Colonic mucosa (tissue), 4 donors: Measurements from ENCODE around the gene CNIH2. TPM values are rescaled to one million over a fixed set of nuclear protein-coding genes. Genes with fewer than 3 reads are reported as not detected.
"Not testable (repeated sequence)": the region's sequence is repeated elsewhere in the genome, so short reads cannot be mapped to it uniquely, and the experiment has no call there.

ENCODE experiments used
- DNase-seq: peaks from one replicate; pipeline ENCODE4 v3.0.0-alpha.2; 2020
- H3K27ac ChIP-seq: fragments of 200-600 bp; one replicate; pipeline ENCODE4 v1.8.0; 2021
- H3K27me3 ChIP-seq: fragments of 200-600 bp; one replicate; pipeline ENCODE4 v1.8.0; 2021
- H3K36me3 ChIP-seq: fragments of 200-600 bp; one replicate; pipeline ENCODE4 v1.8.0; 2021
- H3K4me1 ChIP-seq: fragments of 200-600 bp; one replicate; pipeline ENCODE4 v1.8.0; 2021; ENCODE audit warnings: mild to moderate bottlenecking
- H3K4me3 ChIP-seq: fragments of 200-600 bp; one replicate; pipeline ENCODE4 v1.8.0; 2021
- H3K9ac ChIP-seq, 2 donors: one replicate each; pipeline ENCODE4 v1.7.0; 2013; ENCODE audit warnings: control low read depth in 2 of 2, low read depth in 2 of 2, low read length in 2 of 2
- H3K9me3 ChIP-seq: fragments of 200-600 bp; one replicate; pipeline ENCODE4 v1.8.0; 2021
- CTCF ChIP-seq: fragments of 200-600 bp; IDR thresholded peaks from one replicate; pipeline ENCODE4 v1.8.0; 2022; ENCODE audit warnings: antibody characterized with exemption, mild to moderate bottlenecking
- intact Hi-C: fragments of 100-400 bp; cut with DNase I; formaldehyde crosslinking; loops from one replicate; pipeline ENCODE4 v1.14.1; 2022
- total RNA-seq, 2 donors: library from RNA; stranded (reverse); fragmentation: NEBNext Ultra II Directional in 1 of 2; extraction: Animal tissue kit (Norgen Biotek cat#: 25700) in 1 of 2; gene quantifications; one replicate each; pipeline ENCODE4 v1.2.1, GENCODE V29; 2021
- donor health status: healthy.
- donor health status: DM: no; HTN: no; CAD: no.
- donor health status: DM: no; HTN: no; CAD: no.

Gene CNIH2
- total RNA-seq, 2 donors from 2014 or later: 0.58 to 0.67 TPM

DNA sequence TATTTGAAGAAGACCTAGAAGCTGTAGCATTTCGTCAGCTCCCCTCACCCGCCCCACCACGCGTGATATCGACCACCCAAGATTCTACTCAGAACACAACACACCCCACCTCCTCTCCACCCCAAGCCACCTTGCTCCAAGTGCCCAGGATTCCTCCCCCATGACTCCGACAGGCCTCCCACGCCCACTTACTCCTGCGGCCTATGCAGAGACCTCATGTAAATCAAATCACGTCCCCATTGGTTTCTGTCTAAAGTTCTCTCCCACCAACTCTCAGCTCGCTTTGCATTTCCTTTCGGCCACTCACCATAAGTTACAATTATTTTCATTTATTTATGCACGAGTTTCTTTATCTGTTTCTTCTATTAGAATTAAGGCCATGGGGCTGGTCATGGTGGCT, 24.7 kb downstream of the CNIH2 start:
- TF ChIP-seq CTCF: no peak
- Histone ChIP-seq H3K9me3 (no peaks in the 10 kb centered on the region), H3K27ac (no peak overlapping the region), H3K4me1 (no peaks in the 10 kb centered on the region), H3K9ac (no peak overlapping the region), H3K27me3 (no peaks in the 10 kb centered on the region), H3K36me3 (no peaks in the 10 kb centered on the region), H3K4me3 (no peak overlapping the region)
- intact Hi-C loops: no loop called here
- DNase-seq: no peak

- DNase-seq: no peak
- Histone ChIP-seq H3K36me3 (no peaks in the 10 kb centered on the region), H3K9ac (no peak overlapping the region), H3K27ac (no peak overlapping the region), H3K27me3 (no peaks in the 10 kb centered on the region), H3K9me3 (no peaks in the 10 kb centered on the region), H3K4me1 (peaks cover 5% of the 10 kb centered on the region), H3K4me3 (no peak overlapping the region)
- intact Hi-C loops: no loop called here
- TF ChIP-seq CTCF: no peak
These were observed 31.5 kb downstream of the CNIH2 start for GRCh38 chr11:66309475-66309874.

GRCh38 chr11:66310324-66310723, 32.3 kb downstream of the CNIH2 start:
- H3K9ac ChIP-seq: no peak overlapping the region
- no peak for TF ChIP-seq CTCF
- H3K27me3 ChIP-seq: no peaks in the 10 kb centered on the region
- H3K27ac ChIP-seq: no peak overlapping the region
- intact Hi-C loops: no loop called here
- H3K4me1 ChIP-seq: peaks cover 5% of the 10 kb centered on the region
- no peaks in the 10 kb centered on the region for H3K9me3 ChIP-seq
- H3K4me3 ChIP-seq: no peak overlapping the region
- H3K36me3 ChIP-seq: no peaks in the 10 kb centered on the region
- DNase-seq: no peak

DNA sequence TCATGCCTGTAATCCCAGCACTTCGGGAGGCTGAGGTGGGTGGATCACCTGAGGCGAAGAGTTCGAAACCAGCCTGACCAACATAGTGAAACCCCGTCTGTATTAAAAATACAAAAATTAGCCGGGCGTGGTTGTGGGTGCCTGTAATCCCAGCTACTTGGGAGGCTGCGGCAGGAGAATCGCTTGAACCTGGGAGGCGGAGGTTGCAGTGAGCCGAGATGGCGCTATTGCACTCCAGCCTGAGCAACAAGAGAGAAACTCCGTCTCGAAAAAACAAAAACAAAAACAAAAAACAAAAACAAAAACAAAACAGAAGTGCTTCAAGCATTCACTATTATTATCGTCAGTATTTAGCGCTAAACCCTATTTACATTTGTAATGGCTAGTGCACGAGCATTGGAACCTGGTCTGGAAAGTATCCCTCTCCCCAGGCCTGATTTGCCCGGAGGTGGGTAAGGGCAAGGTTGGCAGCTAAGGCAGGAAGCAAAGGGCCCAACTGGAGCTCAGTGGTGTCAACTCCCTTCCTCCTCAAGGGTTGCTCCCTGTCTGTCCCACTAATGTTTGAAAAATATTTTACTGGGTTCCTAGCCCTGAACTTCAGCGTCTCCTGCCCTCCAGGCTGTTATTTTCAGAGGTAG, 32.9 kb downstream of the CNIH2 start:
- DNase-seq, H3K9ac ChIP-seq, H3K27ac ChIP-seq, H3K36me3 ChIP-seq, H3K4me3 ChIP-seq, H3K9me3 ChIP-seq, H3K27me3 ChIP-seq, H3K4me1 ChIP-seq: not testable (repeated sequence)
- intact Hi-C loops: loop anchor here (1.0 kb wide), 1 partner anchor 78 kb away; no protein-coding TSS in a partner anchor

DNA sequence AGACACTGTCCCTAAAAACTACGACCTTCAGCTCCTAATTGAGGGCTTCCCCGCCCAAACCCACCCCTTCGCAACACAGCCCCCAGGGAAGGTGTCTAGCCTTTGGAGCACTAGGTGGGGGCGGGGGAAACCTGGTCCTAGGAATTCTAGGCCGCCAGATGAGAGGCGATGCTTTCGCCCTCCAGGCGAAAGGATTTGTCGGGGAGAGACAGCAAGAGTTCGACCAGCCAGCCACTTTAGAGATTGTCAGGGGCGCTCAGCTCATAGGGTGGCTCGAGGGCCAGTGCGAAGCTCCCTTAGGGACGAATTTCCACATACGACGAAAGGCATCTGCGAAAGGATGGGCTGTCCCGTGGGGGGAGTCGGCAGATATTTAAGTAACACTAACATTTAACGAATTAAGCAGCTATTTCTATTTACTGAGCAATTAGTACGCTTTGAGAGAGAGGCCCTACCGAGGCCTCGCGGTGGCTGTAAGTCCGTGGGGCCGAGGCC, 33.5 kb downstream of the CNIH2 start:
- H3K4me1 ChIP-seq: peaks cover 5% of the 10 kb centered on the region

More for the DNA sequence above, 33.5 kb downstream of the CNIH2 start:
- Histone ChIP-seq H3K9ac (peak overlapping the region; percentile 68 to 73), H3K27ac (peak overlapping the region; percentile 89), H3K4me3 (peak overlapping the region; percentile 54), H3K27me3 (no peaks in the 10 kb centered on the region), H3K9me3 (no peaks in the 10 kb centered on the region), H3K36me3 (no peaks in the 10 kb centered on the region)
- intact Hi-C loops: loop anchor here (1.0 kb wide), 1 partner anchor 78 kb away; no protein-coding TSS in a partner anchor
- no peak for DNase-seq
- TF ChIP-seq CTCF: peak; percentile 86
